ENCODE data around the gene PABPC1L.

Gene PABPC1L

GRCh38 chr20:44896583-44896982 lies 13.3 kb upstream of the PABPC1L start:
- no peak for DNase-seq (ENCODE audit: low read depth, low spot score)

GRCh38 chr20:44897133-44897532 lies 12.7 kb upstream of the PABPC1L start:
- no peak overlapping the region for H3K4me3 ChIP-seq (ENCODE audit: low read length)
- no peak for DNase-seq (ENCODE audit: low read depth, low spot score)

More at GRCh38 chr20:44896583-44896982, 13.3 kb upstream of the PABPC1L start:
- no peak overlapping the region for H3K4me3 ChIP-seq (ENCODE audit: low read length)

- DNase-seq (ENCODE audit: low read depth, low spot score): no peak
- no peak overlapping the region for H3K4me3 ChIP-seq (ENCODE audit: low read length)
Measured at GRCh38 chr20:44900231-44900854, 9.5 kb upstream of the PABPC1L start.

GRCh38 chr20:44901974-44902373 lies 7.9 kb upstream of the PABPC1L start:
- DNase-seq (ENCODE audit: low read depth, low spot score): no peak

GRCh38 chr20:44904377-44904776 lies 5.5 kb upstream of the PABPC1L start:
- no peak overlapping the region for H3K4me3 ChIP-seq (ENCODE audit: low read length)
- no peak for DNase-seq (ENCODE audit: low read depth, low spot score)

More at GRCh38 chr20:44901974-44902373, 7.9 kb upstream of the PABPC1L start:
- H3K4me3 ChIP-seq (ENCODE audit: low read length): no peak overlapping the region

GRCh38 chr20:44908987-44909871 lies 631 bp upstream of the PABPC1L start:
- DNase-seq (ENCODE audit: low read depth, low spot score): no peak
- H3K4me3 ChIP-seq (ENCODE audit: low read length): peak overlapping the region; percentile 81

GRCh38 chr20:44910690-44911262 lies 916 bp downstream of the PABPC1L start:
- DNase-seq (ENCODE audit: low read depth, low spot score): no peak
- peak overlapping the region; percentile 81 for H3K4me3 ChIP-seq (ENCODE audit: low read length)

GRCh38 chr20:44911264-44911921 lies 1.5 kb downstream of the PABPC1L start:
- no peak overlapping the region for H3K4me3 ChIP-seq (ENCODE audit: low read length)
- peak; percentile 26 for DNase-seq (ENCODE audit: low read depth, low spot score)

GRCh38 chr20:44912189-44912588 lies 2.3 kb downstream of the PABPC1L start:
- H3K4me3 ChIP-seq (ENCODE audit: low read length): no peak overlapping the region
- DNase-seq (ENCODE audit: low read depth, low spot score): no peak

- DNase-seq (ENCODE audit: low read depth, low spot score): peak; percentile 48
- H3K4me3 ChIP-seq (ENCODE audit: low read length): no peak overlapping the region
Measured at GRCh38 chr20:44914924-44915323, 5.1 kb downstream of the PABPC1L start.

GRCh38 chr20:44916586-44916985 lies 6.7 kb downstream of the PABPC1L start:
- no peak for DNase-seq (ENCODE audit: low read depth, low spot score)
- no peak overlapping the region for H3K4me3 ChIP-seq (ENCODE audit: low read length)

- DNase-seq (ENCODE audit: low read depth, low spot score): no peak
- no peak overlapping the region for H3K4me3 ChIP-seq (ENCODE audit: low read length)
Measured at GRCh38 chr20:44917399-44917798, 7.5 kb downstream of the PABPC1L start.

GRCh38 chr20:44918342-44918741 lies 8.5 kb downstream of the PABPC1L start:
- no peak for DNase-seq (ENCODE audit: low read depth, low spot score)
- no peak overlapping the region for H3K4me3 ChIP-seq (ENCODE audit: low read length)

- H3K4me3 ChIP-seq (ENCODE audit: low read length): no peak overlapping the region
- no peak for DNase-seq (ENCODE audit: low read depth, low spot score)
Measured at GRCh38 chr20:44918761-44919160, 8.9 kb downstream of the PABPC1L start.

- DNase-seq (ENCODE audit: low read depth, low spot score): no peak
- H3K4me3 ChIP-seq (ENCODE audit: low read length): no peak overlapping the region
Measured at GRCh38 chr20:44921447-44921846, 11.6 kb downstream of the PABPC1L start.

- no peak overlapping the region for H3K4me3 ChIP-seq (ENCODE audit: low read length)
- no peak for DNase-seq (ENCODE audit: low read depth, low spot score)
Measured at GRCh38 chr20:44924541-44924940, 14.7 kb downstream of the PABPC1L start.

- no peak overlapping the region for H3K4me3 ChIP-seq (ENCODE audit: low read length)
- DNase-seq (ENCODE audit: low read depth, low spot score): no peak
Measured at GRCh38 chr20:44928595-44928994, 18.7 kb downstream of the PABPC1L start.

GRCh38 chr20:44930517-44931168 lies 20.8 kb downstream of the PABPC1L start:
- no peak for DNase-seq (ENCODE audit: low read depth, low spot score)

GRCh38 chr20:44931911-44932310 lies 22.1 kb downstream of the PABPC1L start:
- no peak for DNase-seq (ENCODE audit: low read depth, low spot score)
- no peak overlapping the region for H3K4me3 ChIP-seq (ENCODE audit: low read length)

More at GRCh38 chr20:44930517-44931168, 20.8 kb downstream of the PABPC1L start:
- no peak overlapping the region for H3K4me3 ChIP-seq (ENCODE audit: low read length)
